ENCODE results near the gene MTO1. TPM values are rescaled to one million over a fixed set of nuclear protein-coding genes. Genes with fewer than 3 reads are reported as not detected.
"Not testable (repeated sequence)": the region's sequence is repeated elsewhere in the genome, so short reads cannot be mapped to it uniquely, and the experiment has no call there.

The MTO1 gene
- total RNA-seq, 1 experiment from 2014 or later = 50.8 TPM

- Mint-ChIP-seq H3K27ac (ENCODE audit: low read depth, unreplicated experiment) (no peak overlapping the region), H3K4me1 (ENCODE audit: insufficient read depth, unreplicated experiment) (no peaks in the 10 kb centered on the region), H3K36me3 (ENCODE audit: insufficient read depth, unreplicated experiment) (peaks cover 60% of the 10 kb centered on the region), H3K27me3 (ENCODE audit: insufficient read depth, unreplicated experiment) (no peaks in the 10 kb centered on the region), H3K9me3 (ENCODE audit: unreplicated experiment) (no peaks in the 10 kb centered on the region), H3K4me3 (ENCODE audit: unreplicated experiment) (no peak overlapping the region)
- ChIA-PET POLR2A (interaction anchor here (2.1 kb wide), 1 partner anchor 149 kb away, joined by 5 read pairs; no protein-coding TSS in a partner anchor), CTCF (interaction anchor here (0.7 to 2.4 kb wide), 4 partner anchors 12 to 230 kb away, joined by 3 to 10 read pairs (median 6); no protein-coding TSS in a partner anchor)
- TSS peak; percentile 7 for BruUV-seq (replicated peaks)
- TF ChIP-seq CTCF (IDR thresholded peaks at IDR 0.05; ENCODE audit: unreplicated experiment) = no peak
- intact Hi-C loops (cut with micrococcal nuclease) = loop anchor here (10.0 kb wide), 1 partner anchor 218 kb away; no protein-coding TSS in a partner anchor
- no peak for DNase-seq (ENCODE audit: unreplicated experiment)
These were observed 41.7 kb downstream of the MTO1 start for GRCh38 chr6:73503027-73503772.

GRCh38 chr6:73504160-73504559 lies 42.6 kb downstream of the MTO1 start:
- H3K9me3 Mint-ChIP-seq (ENCODE audit: unreplicated experiment) = no peaks in the 10 kb centered on the region
- H3K27ac Mint-ChIP-seq (ENCODE audit: low read depth, unreplicated experiment) = no peak overlapping the region
- no peaks in the 10 kb centered on the region for H3K4me1 Mint-ChIP-seq (ENCODE audit: insufficient read depth, unreplicated experiment)
- no peak for TF ChIP-seq CTCF (IDR thresholded peaks at IDR 0.05; ENCODE audit: unreplicated experiment)
- H3K27me3 Mint-ChIP-seq (ENCODE audit: insufficient read depth, unreplicated experiment) = no peaks in the 10 kb centered on the region
- intact Hi-C loops (cut with micrococcal nuclease) = loop anchor here (10.0 kb wide), 1 partner anchor 219 kb away; no protein-coding TSS in a partner anchor
- POLR2A ChIA-PET = interaction anchor here (0.9 to 2.1 kb wide), 3 partner anchors 10 to 148 kb away, joined by 3 to 4 read pairs (median 3); partner anchors contain the start of gene MTO1
- no peak for DNase-seq (ENCODE audit: unreplicated experiment)
- CTCF ChIA-PET = no interaction called here
- H3K4me3 Mint-ChIP-seq (ENCODE audit: unreplicated experiment) = no peak overlapping the region
- BruUV-seq (replicated peaks) = no TSS peak
- H3K36me3 Mint-ChIP-seq (ENCODE audit: insufficient read depth, unreplicated experiment) = peaks cover 50% of the 10 kb centered on the region

GRCh38 chr6:73505142-73505541 lies 43.6 kb downstream of the MTO1 start:
- intact Hi-C loops (cut with micrococcal nuclease) = loop anchor here (10.0 kb wide), 1 partner anchor 220 kb away; no protein-coding TSS in a partner anchor
- no peaks in the 10 kb centered on the region for H3K27me3 Mint-ChIP-seq (ENCODE audit: insufficient read depth, unreplicated experiment)
- H3K36me3 Mint-ChIP-seq (ENCODE audit: insufficient read depth, unreplicated experiment) = peaks cover 40% of the 10 kb centered on the region
- CTCF ChIA-PET = no interaction called here
- no TSS peak for BruUV-seq (replicated peaks)
- no peak overlapping the region for H3K27ac Mint-ChIP-seq (ENCODE audit: low read depth, unreplicated experiment)
- POLR2A ChIA-PET = interaction anchor here (1.0 to 2.1 kb wide), 3 partner anchors 8 to 147 kb away, joined by 3 to 4 read pairs (median 4); partner anchors contain the start of gene MTO1
- H3K4me3 Mint-ChIP-seq (ENCODE audit: unreplicated experiment) = no peak overlapping the region
- no peaks in the 10 kb centered on the region for H3K4me1 Mint-ChIP-seq (ENCODE audit: insufficient read depth, unreplicated experiment)
- no peak for DNase-seq (ENCODE audit: unreplicated experiment)
- no peaks in the 10 kb centered on the region for H3K9me3 Mint-ChIP-seq (ENCODE audit: unreplicated experiment)
- no peak for TF ChIP-seq CTCF (IDR thresholded peaks at IDR 0.05; ENCODE audit: unreplicated experiment)

- H3K9me3 Mint-ChIP-seq (ENCODE audit: unreplicated experiment); H3K4me1 Mint-ChIP-seq (ENCODE audit: insufficient read depth, unreplicated experiment); H3K4me3 Mint-ChIP-seq (ENCODE audit: unreplicated experiment); BruUV-seq (replicated peaks); H3K27ac Mint-ChIP-seq (ENCODE audit: low read depth, unreplicated experiment); DNase-seq (ENCODE audit: unreplicated experiment); CTCF ChIA-PET; H3K27me3 Mint-ChIP-seq (ENCODE audit: insufficient read depth, unreplicated experiment): not testable (repeated sequence)
- intact Hi-C loops (cut with micrococcal nuclease) = loop anchor here (10.0 kb wide), 1 partner anchor 221 kb away; no protein-coding TSS in a partner anchor
- POLR2A ChIA-PET = interaction anchor here (1.1 to 2.1 kb wide), 2 partner anchors 8 to 44 kb away, joined by 4 read pairs; partner anchors contain the start of gene MTO1
- H3K36me3 Mint-ChIP-seq (ENCODE audit: insufficient read depth, unreplicated experiment) = peaks cover 39% of the 10 kb centered on the region
These were observed 44.2 kb downstream of the MTO1 start for GRCh38 chr6:73505705-73506104.

Measured in MCF 10A (cell line).